Fibroblast of mammary gland (primary cell): ENCODE data around the gene TAF3.

Source experiments
- DNase-seq: peaks from one replicate; pipeline ENCODE4 v3.0.0-alpha.2; 2010; ENCODE audit warnings: low read depth
- H3K4me3 ChIP-seq: 2 replicates; pipeline ENCODE4 v1.5.1; 2011; ENCODE audit warnings: low read depth, mild to moderate bottlenecking, low read length, moderate library complexity; ENCODE audit not compliant: control insufficient read depth
- TF ChIP-seq, protein P1 (sequence below): conservative IDR thresholded peaks from 2 replicates; pipeline ENCODE4 v1.5.1; 2011; ENCODE audit warnings: low read depth, low read length, inconsistent platforms; ENCODE audit not compliant: control insufficient read depth, insufficient read depth

TAF3 gene

DNA sequence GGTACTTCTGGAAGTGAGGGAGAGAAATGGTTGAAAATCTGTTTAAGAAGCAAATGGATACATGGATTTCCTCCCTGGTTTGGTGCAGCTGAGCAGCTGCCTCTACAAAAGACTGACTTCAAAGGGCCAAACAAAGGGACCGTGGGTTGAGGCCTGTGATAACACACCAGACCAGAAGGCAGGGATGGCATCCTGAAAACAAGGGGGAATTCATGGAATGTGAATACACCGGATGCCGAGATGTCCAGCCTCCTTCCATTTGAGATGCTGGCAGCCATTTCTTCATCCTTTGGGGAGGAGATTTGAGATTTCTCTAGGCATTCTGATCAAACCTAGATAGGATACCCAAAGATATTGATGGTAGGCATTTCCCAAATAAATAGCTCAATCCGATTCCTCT is 36.9 kb downstream of the TAF3 start:
- TF ChIP-seq, protein P1, sequence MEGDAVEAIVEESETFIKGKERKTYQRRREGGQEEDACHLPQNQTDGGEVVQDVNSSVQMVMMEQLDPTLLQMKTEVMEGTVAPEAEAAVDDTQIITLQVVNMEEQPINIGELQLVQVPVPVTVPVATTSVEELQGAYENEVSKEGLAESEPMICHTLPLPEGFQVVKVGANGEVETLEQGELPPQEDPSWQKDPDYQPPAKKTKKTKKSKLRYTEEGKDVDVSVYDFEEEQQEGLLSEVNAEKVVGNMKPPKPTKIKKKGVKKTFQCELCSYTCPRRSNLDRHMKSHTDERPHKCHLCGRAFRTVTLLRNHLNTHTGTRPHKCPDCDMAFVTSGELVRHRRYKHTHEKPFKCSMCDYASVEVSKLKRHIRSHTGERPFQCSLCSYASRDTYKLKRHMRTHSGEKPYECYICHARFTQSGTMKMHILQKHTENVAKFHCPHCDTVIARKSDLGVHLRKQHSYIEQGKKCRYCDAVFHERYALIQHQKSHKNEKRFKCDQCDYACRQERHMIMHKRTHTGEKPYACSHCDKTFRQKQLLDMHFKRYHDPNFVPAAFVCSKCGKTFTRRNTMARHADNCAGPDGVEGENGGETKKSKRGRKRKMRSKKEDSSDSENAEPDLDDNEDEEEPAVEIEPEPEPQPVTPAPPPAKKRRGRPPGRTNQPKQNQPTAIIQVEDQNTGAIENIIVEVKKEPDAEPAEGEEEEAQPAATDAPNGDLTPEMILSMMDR = no peak
- no peak overlapping the region for H3K4me3 ChIP-seq
- DNase-seq = no peak

DNA sequence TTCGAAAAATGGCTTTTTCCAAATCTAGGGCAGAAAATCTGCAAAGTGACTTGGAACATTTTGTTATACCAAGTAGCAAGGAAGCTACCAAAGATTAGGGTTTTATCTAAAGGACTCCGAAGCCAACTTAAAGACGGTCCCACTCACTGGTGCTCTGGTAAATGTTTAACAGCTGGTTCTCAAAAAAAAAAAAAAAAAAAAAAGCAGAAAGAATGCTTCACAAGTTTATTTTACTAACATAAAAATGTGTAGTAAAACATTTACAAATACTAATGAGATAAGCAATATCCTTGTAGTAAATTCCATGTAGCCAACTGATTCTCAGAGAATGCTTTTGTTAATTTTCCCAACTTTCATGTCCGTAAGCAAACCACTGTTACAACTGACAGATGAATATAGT is 38.4 kb downstream of the TAF3 start:
- no peak for DNase-seq
- H3K4me3 ChIP-seq = no peak overlapping the region
- TF ChIP-seq, protein P1 = no peak

DNA sequence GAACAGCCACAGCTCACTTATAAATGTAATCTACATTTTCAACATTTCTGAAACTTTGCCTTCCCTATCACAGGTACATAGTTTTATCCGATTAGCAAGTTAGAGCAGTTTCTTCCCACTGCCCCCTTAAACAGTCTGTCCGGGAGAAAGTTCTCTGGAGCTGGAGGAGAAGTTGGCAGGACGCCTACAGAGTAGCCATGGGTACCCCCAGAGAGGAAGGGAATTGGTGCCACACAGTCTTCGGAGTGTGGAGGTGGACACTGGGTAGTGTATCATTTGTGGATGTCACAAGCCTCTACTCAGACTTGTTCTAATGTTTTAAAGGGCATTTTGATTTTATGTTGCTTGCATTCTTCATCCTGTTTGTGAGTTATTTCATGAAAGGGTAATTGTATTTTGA is 39.0 kb downstream of the TAF3 start:
- TF ChIP-seq, protein P1 = no peak
- no peak for DNase-seq
- no peak overlapping the region for H3K4me3 ChIP-seq

DNA sequence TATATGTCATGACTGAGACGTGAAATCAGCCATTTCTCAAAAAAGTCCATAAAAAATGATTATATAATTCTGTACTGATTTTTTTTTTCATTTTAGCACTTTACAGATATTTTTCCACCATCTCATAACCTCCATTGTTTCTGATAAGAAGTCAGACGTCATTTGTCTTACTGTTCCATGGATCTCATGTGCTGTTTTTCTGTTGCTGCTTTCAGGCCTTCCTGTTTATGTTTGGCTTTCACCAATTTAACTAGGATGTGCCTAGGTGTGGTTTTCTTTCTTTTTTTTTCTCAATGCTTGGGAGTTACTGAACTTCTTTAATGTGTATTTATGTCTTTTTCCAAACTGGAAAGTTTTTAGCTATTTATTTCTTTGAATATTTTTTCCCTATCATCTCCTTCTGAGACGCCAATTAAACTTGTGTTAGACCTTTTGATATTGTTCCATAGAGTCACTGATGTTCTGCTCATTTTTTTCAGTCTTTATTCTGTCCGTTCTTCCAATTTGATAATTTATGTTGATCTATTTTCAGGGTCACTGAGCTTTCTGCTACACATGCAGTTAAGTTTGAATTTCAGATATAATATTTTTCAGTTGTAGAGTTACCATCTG is 43.3 kb downstream of the TAF3 start:
- DNase-seq = no peak

DNA sequence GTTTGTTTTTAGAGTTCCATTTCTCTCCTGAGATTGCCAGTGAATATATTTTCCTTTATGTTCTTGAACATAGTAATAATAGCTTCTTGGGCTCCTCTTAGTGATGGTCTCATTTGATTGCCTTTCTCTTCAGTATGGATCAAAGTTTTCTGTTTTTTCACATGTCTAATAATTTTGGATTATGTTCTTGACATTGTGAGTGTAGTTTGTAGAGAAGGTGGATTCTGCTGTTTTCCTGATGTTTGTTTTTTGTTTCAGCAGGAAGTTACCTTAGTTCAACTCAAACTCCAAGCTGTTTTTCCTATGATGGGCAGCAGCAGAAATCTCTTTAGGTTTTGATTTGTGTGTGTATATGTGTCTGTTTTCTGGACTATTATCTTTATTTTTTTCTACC is 43.8 kb downstream of the TAF3 start:
- H3K4me3 ChIP-seq = no peak overlapping the region
- TF ChIP-seq, protein P1 = no peak
- no peak for DNase-seq

More for the DNA sequence above, 43.3 kb downstream of the TAF3 start:
- TF ChIP-seq, protein P1 = no peak
- H3K4me3 ChIP-seq = no peak overlapping the region

DNA sequence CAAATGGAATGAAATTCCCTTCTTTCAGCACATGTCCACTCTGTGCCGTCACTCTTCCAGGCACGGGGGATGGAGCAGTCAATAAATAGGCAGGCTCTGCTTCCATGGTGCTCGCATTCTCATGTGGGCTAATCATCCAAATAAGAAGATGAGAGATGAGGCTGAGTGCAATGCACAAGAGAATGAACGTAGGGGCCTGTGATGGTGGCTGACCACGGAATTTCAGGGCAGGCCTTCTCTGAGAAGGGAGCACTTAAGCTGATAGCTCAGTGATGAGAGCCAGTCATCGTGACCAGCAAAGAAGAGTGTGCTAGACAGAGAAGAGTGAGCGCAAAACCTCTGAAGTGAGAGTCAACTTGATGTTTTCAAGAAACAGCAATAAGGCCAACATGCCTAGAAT is 47.9 kb downstream of the TAF3 start:
- H3K4me3 ChIP-seq = no peak overlapping the region
- TF ChIP-seq, protein P1 = no peak
- no peak for DNase-seq

DNA sequence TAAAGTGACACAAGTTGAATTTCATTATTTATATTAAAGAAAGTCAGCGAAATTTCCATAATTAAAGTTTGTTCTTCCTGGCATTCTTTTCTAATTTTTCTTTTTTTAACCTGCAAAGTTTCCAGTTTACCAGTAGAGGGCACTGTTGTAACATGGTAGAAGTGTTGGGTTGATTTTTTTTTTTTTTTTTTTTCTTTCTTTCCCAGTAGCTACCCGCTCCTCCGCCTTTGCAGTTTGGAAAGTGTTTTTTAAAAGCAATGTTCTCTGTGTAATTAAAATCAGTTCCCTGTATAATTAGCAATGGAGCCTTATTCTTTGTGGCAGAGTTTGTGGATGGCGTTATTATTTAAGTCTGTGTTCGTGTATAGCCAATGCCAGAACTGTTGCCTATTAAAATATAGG is 53.7 kb downstream of the TAF3 start:
- peak; percentile 27 for DNase-seq
- TF ChIP-seq, protein P1 = peak; percentile 82
- peak overlapping the region; percentile 37 for H3K4me3 ChIP-seq
